ENCODE data around the gene INF2. TPM values are rescaled to one million over a fixed set of nuclear protein-coding genes. Genes with fewer than 3 reads are reported as not detected.

INF2 gene
- total RNA-seq, 1 experiment from 2014 or later = 113 TPM

DNA sequence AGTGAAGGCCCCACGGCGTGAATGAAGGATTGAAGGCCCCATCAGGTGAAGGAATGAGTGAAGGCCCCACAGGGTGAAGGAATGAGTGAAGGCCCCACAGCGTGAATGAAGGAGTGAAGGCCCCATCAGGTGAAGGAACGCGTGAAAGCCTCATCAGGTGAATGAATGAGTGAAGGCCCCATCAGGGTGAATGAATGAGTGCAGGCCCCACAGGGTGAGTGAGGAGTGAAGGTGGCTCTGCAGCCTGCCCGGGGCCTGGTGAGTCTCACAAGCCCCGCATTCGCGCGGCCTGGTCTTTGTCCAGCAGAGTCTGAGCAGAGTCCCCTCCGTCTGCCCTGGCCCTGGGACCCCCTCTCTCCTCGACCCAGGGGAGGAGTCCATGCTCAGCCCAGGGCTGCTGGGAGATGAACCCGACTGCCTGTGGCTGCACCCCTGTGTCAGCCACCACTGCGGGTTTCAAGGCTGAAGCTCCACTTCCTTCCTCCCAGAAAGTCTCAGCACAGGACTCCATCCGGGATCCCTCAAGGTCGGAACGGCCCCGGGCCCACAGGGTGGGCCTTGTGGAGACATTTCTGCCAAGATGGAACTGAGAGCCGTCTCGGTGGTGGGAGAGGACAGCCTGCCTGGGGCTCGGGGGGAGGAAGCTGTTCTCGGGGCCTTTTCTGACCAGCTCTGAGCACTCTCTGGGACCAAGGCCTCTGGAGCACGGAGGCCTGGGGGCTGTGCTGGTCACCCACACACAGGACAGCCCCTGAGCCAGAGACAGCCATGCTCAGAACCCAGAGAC, 47.5 kb upstream of the INF2 start:
- intact Hi-C loops (cut with micrococcal nuclease; ENCODE audit: unreplicated experiment) = loop anchor here (2.0 to 5.0 kb wide), 2 partner anchors 505 to 563 kb away; partner anchors contain the start of gene KIF26A
- Histone ChIP-seq H3K4me2 (no peak overlapping the region), H3K27ac (no peak overlapping the region), H3K4me3 (no peak overlapping the region), H3K36me3 (ENCODE audit: low read depth) (no peaks in the 10 kb centered on the region), H3K4me1 (replicated peaks; ENCODE audit: insufficient read depth) (no peaks in the 10 kb centered on the region), H3K9me3 (ENCODE audit: insufficient read depth, low read depth) (peaks cover 4% of the 10 kb centered on the region; the same call in 1 of the 2 replicates), H3K27me3 (ENCODE audit: insufficient read depth, low read depth) (peaks cover 44% of the 10 kb centered on the region), H4K20me1 (ENCODE audit: insufficient read depth) (no peaks in the 10 kb centered on the region), H3K79me2 (ENCODE audit: low read depth) (no peaks in the 10 kb centered on the region), H2AFZ (no peak overlapping the region), H3F3A (ENCODE audit: insufficient read depth, low read depth) (no peaks in the 10 kb centered on the region), H3K9me2 (ENCODE audit: insufficient read depth) (no peaks in the 10 kb centered on the region)
- ChIA-PET POLR2A (ENCODE audit: unreplicated experiment) (no interaction called here), CTCF (no interaction called here)
- no TSS peak for BruUV-seq (replicated peaks)
- no peak for TF ChIP-seq EZH2 (IDR thresholded peaks at IDR 0.05; ENCODE audit: low read depth)
- TF ChIP-seq, protein P1, sequence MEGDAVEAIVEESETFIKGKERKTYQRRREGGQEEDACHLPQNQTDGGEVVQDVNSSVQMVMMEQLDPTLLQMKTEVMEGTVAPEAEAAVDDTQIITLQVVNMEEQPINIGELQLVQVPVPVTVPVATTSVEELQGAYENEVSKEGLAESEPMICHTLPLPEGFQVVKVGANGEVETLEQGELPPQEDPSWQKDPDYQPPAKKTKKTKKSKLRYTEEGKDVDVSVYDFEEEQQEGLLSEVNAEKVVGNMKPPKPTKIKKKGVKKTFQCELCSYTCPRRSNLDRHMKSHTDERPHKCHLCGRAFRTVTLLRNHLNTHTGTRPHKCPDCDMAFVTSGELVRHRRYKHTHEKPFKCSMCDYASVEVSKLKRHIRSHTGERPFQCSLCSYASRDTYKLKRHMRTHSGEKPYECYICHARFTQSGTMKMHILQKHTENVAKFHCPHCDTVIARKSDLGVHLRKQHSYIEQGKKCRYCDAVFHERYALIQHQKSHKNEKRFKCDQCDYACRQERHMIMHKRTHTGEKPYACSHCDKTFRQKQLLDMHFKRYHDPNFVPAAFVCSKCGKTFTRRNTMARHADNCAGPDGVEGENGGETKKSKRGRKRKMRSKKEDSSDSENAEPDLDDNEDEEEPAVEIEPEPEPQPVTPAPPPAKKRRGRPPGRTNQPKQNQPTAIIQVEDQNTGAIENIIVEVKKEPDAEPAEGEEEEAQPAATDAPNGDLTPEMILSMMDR (conservative IDR thresholded peaks at IDR 0.05) = no peak
- DNase-seq = no peak

GRCh38 chr14:104642540-104642868, 46.9 kb upstream of the INF2 start:
- no TSS peak for BruUV-seq (replicated peaks)
- H3K27me3 ChIP-seq (ENCODE audit: insufficient read depth, low read depth) = peaks cover 41% of the 10 kb centered on the region
- no peak overlapping the region for H3K27ac ChIP-seq
- no peak overlapping the region for H3K4me2 ChIP-seq
- H3K9me2 ChIP-seq (ENCODE audit: insufficient read depth) = no peaks in the 10 kb centered on the region
- no peaks in the 10 kb centered on the region for H3K79me2 ChIP-seq (ENCODE audit: low read depth)
- H3K4me3 ChIP-seq = no peak overlapping the region
- H3F3A ChIP-seq (ENCODE audit: insufficient read depth, low read depth) = no peaks in the 10 kb centered on the region
- H3K9me3 ChIP-seq (ENCODE audit: insufficient read depth, low read depth) = peaks cover 4% of the 10 kb centered on the region; the same call in 1 of the 2 replicates
- intact Hi-C loops (cut with micrococcal nuclease; ENCODE audit: unreplicated experiment) = loop anchor here (5.0 kb wide), 1 partner anchor 505 kb away; the partner anchor contains the start of gene KIF26A
- H4K20me1 ChIP-seq (ENCODE audit: insufficient read depth) = no peaks in the 10 kb centered on the region
- ChIA-PET CTCF (no interaction called here), POLR2A (ENCODE audit: unreplicated experiment) (no interaction called here)
- no peak for DNase-seq
- H2AFZ ChIP-seq = no peak overlapping the region
- TF ChIP-seq EZH2 (IDR thresholded peaks at IDR 0.05; ENCODE audit: low read depth) = no peak
- TF ChIP-seq, protein P1 (conservative IDR thresholded peaks at IDR 0.05) = no peak
- no peaks in the 10 kb centered on the region for H3K4me1 ChIP-seq (replicated peaks; ENCODE audit: insufficient read depth)
- no peaks in the 10 kb centered on the region for H3K36me3 ChIP-seq (ENCODE audit: low read depth)

DNA sequence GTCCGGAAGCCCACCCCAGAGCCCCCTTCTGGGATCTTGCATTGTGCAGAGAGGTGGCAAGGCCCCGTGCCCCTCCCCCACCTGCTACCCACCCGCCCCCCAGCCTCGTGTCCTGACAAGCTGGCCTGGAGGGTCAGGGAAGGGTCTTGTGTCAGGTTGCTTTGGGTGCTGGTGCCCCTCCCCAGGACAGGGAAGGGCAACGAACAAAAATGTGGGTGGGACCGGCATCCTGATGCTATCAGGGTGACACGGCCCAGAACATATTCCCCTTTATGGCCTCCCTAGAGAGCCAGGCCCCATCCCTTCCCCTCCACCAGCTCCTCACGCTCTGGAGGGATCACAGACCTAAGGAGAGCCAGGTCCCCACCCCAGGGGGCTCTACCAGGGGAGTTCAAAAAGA, 46.1 kb upstream of the INF2 start:
- H3K9me3 ChIP-seq (ENCODE audit: insufficient read depth, low read depth) = peaks cover 4% of the 10 kb centered on the region; the same call in 1 of the 2 replicates
- H3K4me2 ChIP-seq = no peak overlapping the region
- CTCF ChIA-PET = no interaction called here
- POLR2A ChIA-PET (ENCODE audit: unreplicated experiment) = no interaction called here
- no TSS peak for BruUV-seq (replicated peaks)
- H2AFZ ChIP-seq = no peak overlapping the region
- no peaks in the 10 kb centered on the region for H3K79me2 ChIP-seq (ENCODE audit: low read depth)
- no peak overlapping the region for H3K4me3 ChIP-seq
- H3K27me3 ChIP-seq (ENCODE audit: insufficient read depth, low read depth) = peaks cover 33% of the 10 kb centered on the region
- no peak overlapping the region for H3K27ac ChIP-seq
- no peaks in the 10 kb centered on the region for H3K4me1 ChIP-seq (replicated peaks; ENCODE audit: insufficient read depth)
- H3K36me3 ChIP-seq (ENCODE audit: low read depth) = no peaks in the 10 kb centered on the region
- no peaks in the 10 kb centered on the region for H4K20me1 ChIP-seq (ENCODE audit: insufficient read depth)
- DNase-seq = no peak
- TF ChIP-seq EZH2 (IDR thresholded peaks at IDR 0.05; ENCODE audit: low read depth) = no peak
- TF ChIP-seq, protein P1 (conservative IDR thresholded peaks at IDR 0.05) = no peak
- intact Hi-C loops (cut with micrococcal nuclease; ENCODE audit: unreplicated experiment) = loop anchor here (5.0 kb wide), 1 partner anchor 506 kb away; the partner anchor contains the start of gene KIF26A
- no peaks in the 10 kb centered on the region for H3K9me2 ChIP-seq (ENCODE audit: insufficient read depth)
- no peaks in the 10 kb centered on the region for H3F3A ChIP-seq (ENCODE audit: insufficient read depth, low read depth)

Measured in PC-9 (cell line).